HK-2 (cell line): Measurements from ENCODE around the gene MAP7D3.
"Not testable (repeated sequence)": the region's sequence is repeated elsewhere in the genome, so short reads cannot be mapped to it uniquely, and the experiment has no call there.

Source experiments
- DNase-seq: peaks from one replicate; pipeline ENCODE4 v3.0.0-alpha.2; 2018; ENCODE audit not compliant: unreplicated experiment

The MAP7D3 gene

GRCh38 chrX:136250191-136251040 is 784 bp downstream of the MAP7D3 start:
- DNase-seq: no peak

DNA sequence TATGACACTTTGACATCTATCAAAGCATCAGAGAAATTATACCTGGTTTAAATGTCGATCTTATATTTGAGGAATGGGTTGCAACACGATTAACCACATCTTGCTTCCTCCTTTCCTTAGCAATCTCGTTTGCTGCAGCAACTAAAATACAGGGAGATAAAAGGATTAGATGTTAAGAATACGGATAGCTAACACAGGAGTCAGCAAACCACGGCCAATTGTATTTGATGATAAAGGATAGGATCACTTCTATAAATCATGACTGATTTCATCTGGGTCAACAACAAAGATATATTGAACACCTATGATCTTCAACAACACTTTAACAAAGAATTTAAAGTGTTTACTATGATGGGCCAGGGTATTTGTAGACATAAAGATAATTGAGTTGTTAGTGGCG is 5.0 kb downstream of the MAP7D3 start:
- no peak for DNase-seq

DNA sequence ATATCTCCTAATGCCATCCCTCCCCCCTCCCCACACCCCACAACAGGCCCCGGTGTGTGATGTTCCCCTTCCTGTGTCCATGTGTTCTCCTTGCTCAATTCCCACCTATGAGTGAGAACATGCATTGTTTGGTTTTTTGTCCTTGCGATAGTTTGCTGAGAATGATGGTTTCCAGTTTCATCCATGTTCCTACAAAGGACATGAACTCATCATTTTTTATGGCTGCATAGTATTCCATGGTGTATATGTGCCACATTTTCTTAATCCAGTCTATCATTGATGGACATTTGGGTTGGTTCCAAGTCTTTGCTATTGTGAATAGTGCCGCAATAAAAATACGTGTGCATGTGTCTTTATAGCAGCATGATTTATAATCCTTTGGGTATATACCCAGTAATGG is 13.4 kb downstream of the MAP7D3 start:
- DNase-seq: not testable (repeated sequence)

DNA sequence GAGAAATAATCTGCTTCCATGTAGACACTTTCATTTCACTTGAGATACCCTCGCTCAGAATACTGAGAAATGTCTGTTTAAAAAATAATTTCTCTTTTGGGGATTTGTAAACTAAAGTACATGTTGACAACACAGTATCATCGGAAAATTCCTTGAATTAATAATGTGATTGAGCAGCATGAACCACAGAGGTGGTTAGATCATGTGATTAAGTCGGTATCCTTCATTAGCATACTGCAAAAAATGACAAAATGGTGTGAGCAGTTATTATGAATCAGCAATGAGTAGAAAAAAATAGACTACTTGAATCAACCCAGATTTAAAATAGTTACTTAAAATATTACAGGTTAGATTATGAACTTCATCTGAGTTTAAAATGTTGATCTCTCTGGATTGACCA is 14.1 kb downstream of the MAP7D3 start:
- no peak for DNase-seq

GRCh38 chrX:136228839-136229207 is 22.4 kb downstream of the MAP7D3 start:
- no peak for DNase-seq

DNA sequence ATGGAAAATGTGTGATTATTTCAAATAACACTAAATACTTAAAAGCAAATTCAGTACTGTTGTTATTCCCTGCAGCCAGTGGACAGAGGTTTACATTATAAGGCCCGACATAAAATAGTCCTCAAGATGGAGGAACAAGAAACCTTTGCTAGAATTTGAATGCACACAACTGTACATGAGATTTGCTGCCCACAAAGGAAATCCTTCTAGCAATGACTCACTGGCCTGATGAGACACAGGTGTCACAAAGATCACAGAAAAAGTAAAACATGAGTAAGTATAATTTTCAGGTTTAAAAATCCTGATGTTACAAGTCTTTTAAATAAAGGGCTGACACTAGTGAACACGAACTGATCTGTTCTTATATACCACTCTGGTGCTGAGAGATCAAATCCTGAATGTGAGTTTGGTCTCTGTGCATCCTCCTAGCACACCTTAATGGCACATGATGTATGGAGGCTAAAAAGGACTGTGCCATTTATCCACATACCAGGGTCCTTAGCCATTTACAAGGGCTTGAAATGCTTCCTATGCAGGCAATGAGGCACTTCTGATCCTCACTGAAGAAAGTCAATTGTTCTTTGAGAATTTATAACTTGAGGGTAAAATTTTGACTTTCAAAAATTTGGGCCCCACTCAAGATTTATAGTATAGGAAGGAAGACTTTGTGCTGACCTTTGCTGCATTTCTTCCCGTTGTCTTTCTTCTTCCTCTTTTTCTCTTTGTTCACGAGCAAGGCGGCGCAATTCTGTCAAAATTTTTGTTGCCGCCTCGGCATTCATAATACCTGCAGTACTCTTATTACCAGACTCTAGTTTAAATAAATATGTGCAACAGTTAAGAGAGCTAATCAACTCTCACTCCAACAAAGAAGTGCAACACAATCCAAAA is 23.0 kb downstream of the MAP7D3 start:
- DNase-seq: no peak

- no peak for DNase-seq
Measured at GRCh38 chrX:136227074-136227473, 24.1 kb downstream of the MAP7D3 start.

- no peak for DNase-seq
Measured at GRCh38 chrX:136221851-136222513, 29.2 kb downstream of the MAP7D3 start.

- DNase-seq: no peak
Measured at GRCh38 chrX:136220951-136221350, 30.2 kb downstream of the MAP7D3 start.

DNA sequence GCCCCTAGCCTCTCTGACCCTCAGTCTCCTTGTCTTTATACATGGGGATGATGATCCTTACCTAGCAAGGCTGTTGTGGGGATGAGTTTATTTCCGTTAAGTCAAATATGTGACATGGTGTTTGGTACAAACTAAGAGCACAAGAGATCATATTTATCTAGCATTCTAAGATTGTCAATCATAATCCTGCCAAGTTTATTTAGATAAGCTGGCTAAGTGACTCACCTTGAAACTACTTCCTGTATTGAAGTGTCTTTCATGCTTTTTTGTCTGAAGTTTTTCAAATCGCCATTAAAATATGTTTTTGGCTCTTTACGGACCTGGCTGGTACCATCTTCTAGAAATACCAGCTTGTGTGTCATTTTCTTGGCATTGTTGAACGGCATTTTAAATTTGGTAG is 30.7 kb downstream of the MAP7D3 start:
- DNase-seq: no peak

DNA sequence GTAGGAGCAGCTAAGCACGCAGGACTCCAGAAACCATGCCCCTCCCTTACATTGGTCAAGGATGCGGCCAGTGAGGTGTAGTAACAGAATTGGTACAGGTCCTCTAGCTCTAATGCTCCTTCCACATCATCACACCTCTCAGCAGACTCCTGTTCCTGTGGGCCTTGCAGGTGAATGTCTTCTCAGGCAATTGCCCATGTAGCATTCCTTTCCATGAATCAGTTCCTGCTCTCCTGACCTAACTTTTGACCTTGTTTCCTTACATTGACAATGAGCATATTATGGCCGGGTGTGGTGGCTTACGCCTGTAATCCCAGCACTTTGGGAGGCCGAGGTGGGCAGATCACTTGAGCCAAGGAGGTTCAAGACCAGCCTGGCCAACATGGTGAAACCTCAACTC is 31.3 kb downstream of the MAP7D3 start:
- DNase-seq: no peak

DNA sequence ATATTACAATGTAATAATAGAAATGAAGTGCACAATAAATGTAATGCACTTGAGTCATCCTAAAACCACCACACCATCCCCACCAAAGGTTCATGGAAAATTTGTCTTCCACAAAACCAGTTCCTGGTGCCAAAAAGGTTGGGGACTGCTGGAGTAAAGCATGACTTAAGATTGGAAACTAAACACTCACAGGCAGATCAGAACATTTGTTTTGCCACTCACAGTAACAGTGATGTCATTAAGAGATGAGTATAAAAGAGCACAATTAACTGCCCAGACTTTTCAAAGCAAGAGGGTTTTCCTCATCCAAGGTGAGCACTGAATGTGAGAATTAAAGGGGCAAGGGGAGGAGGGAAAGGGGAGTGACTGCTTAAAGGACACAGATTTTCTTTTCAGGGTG is 35.6 kb downstream of the MAP7D3 start:
- no peak for DNase-seq

DNA sequence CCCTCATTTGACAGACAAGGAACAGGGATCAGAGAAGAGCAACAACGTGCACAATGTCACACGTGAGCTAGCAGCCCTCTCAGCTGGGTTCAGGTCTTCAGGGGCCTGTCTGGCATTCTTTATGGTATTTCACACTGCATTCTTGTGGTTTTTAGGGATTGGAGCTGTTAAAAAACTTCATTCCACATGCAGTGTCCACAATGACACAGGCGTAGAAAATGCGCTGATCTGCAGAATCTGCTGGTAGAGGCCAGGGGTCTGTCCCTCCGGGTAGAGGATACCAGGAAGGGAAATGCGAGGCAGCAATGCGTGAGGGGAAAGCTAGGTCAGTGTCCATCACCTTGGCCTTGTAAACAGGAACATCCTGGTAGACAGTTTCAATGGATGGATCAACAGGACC is 36.6 kb downstream of the MAP7D3 start:
- peak; percentile 88 for DNase-seq

DNA sequence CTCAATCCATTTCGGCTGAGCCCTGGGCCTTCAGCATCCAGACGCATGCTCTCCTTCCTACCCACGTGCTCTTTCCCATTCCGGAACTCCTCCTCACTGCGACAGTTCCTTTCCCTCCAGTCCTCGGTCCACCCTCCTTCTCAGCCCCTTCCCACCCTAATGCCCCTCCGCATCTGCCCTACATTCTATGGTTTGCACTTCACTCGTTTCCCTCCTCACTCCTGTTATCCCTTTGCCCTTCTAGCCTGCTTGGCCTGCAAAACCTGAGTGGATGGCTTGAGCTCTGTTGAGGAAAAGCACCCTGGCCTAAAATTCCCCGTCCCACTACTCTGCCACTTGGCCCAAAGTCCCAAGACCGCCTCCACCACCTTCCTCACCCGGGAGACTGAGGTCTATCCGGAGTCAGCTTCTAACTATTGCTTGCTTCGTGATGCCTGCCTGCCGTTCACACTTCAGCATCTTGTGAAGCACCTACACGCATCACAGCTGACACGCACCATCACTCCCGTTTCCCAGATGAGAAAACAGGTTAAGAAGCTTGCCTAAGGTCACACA is 38.6 kb downstream of the MAP7D3 start:
- no peak for DNase-seq

DNA sequence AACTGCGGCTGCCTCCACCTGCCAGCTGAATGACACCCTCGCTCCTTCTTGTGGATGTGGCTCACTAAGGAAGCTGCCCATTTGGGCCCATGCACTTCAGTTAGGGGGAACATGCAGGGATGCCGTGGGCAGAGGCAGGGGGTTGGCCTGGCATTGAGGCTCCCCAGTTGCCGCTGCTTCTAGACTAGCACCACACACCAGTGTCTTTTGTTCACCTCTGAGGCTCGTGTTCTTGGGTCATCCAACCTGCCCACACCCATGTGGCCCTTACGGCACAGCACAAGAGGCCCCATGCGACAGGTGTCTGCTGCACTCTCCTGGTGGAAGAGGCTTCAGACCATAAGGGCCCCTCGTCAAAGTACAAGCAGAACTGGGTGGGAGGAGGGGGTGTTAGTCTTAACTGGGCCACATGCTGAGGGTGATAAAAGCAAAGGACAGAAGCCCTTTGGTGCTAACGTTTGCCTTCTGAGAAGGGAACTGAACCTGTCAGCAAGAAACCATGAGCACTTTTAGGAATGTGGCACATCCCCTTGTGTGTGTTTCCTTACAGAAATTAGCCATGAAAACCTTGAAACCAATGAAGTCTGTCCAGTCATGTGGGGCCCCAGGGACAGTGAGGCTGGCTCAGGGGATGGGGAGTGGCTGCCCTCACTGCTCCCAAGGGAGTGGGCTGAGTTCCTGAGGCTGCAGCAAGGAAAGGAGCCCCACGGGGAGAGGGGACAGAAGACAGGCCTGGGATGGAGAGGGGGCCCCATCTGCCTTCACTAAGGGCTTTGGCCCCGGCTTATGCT is 39.2 kb downstream of the MAP7D3 start:
- DNase-seq: no peak

- DNase-seq: no peak
Measured at GRCh38 chrX:136210806-136211205, 40.4 kb downstream of the MAP7D3 start.

DNA sequence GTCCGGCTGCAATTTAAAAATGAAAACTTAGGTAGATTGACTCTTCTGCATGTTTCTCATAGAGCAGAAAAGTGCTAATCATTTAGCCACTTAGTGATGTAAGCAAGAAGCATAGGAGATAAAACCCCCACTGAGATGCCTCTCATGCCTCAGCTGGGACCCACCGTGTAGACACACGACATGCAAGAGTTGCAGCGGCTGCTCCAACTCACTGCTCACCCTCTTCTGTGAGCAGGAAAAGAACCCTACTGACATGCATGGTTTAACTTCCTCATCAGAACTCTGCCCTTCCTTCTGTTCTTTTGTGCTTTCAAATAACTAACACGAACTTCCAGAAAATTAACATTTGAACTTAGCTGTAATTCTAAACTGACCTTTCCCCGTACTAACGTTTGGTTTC is 41.0 kb downstream of the MAP7D3 start:
- DNase-seq: no peak

GRCh38 chrX:136209751-136210150 is 41.4 kb downstream of the MAP7D3 start:
- DNase-seq: no peak

DNA sequence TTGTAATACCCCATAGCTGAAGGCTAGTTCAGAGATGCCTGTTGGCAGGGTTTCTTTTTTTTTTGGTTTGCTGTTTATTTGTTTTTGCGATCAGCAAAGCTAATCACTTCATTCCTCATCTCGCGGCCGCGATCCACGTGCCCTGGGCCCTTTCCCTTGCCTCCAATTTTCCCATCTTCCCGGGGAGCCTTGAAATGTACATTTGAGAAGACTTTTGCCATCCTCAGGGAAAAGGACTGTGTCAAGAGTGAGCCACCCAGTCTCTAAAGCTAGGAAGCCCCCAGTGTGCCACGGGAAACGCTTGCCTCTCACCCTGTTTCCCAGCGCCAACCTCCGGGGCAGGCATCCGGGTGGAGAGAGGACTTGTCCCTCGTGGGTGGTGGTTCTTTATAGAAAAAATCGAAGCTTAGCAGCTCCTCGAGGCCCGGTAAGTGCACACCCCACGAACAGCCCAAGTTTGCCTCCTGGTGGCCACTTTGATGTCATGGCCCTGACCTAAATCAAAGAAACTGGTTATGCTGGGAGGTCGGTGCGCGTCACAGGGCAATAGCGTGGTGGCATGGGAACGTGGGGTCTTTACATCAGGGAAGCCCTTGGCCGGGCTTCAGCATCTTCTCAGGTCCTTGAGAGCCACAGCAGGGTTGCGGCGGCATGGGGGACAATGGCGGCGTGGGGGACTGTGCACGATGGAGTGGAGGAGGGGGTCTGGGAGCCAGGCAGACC is 42.0 kb downstream of the MAP7D3 start:
- no peak for DNase-seq

DNA sequence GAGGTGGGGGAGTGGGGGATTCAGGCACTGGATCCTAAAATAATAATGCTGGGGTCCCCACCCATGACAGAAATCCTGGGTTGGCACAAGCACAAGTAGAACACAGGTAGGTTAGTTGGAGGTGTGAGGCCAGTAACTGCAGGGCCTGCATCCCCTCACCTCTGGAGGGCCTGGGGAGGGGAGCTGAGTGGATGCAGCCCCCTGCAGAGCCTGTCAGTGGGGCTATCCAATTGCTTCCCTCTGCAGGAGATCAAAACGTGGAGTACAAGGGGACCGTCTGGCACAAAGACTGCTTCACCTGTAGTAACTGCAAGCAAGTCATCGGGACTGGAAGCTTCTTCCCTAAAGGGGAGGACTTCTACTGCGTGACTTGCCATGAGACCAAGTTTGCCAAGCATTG is 43.7 kb downstream of the MAP7D3 start:
- no peak for DNase-seq

DNA sequence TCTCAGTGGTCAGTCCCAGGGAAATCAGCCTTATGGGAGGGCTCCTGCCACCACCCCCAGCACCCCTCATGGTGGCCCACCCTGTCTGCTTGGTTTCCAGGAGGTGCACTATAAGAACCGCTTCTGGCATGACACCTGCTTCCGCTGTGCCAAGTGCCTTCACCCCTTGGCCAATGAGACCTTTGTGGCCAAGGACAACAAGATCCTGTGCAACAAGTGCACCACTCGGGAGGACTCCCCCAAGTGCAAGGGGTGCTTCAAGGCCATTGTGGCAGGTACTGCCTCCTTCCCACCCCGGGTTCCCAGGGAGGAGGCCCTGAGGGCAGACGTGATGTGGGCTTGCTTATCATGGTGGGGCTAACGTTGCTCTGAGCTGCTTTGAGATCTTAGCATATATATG is 44.3 kb downstream of the MAP7D3 start:
- no peak for DNase-seq
